HEK293T (cell line): ENCODE results near the gene CCNL2.

Experiments
- CTCF ChIA-PET: fragments of 350-600 bp; formaldehyde crosslinking; extraction: SDS; loops from one replicate; lab custom pipeline; 2021; ENCODE audit warnings: antibody characterized with exemption, inconsistent platforms; lab: Yijun Ruan, JAX
- POLR2A ChIA-PET: fragments of 350-600 bp; formaldehyde crosslinking; extraction: SDS; loops from one replicate; lab custom pipeline; 2020; ENCODE audit warnings: antibody characterized with exemption, inconsistent platforms; lab: Yijun Ruan, JAX
- DNase-seq: peaks from one replicate; pipeline ENCODE4 v3.0.0; 2012; ENCODE audit warnings: mixed read lengths; ENCODE audit errors: extremely low spot score
- ARNT ChIP-seq: fragments of 450-650 bp; IDR thresholded peaks from 2 replicates; pipeline ENCODE4 v1.6.1; 2017; ENCODE audit warnings: mild to moderate bottlenecking
- BHLHE40 ChIP-seq: fragments of 450-650 bp; IDR thresholded peaks from 2 replicates; pipeline ENCODE4 v1.6.1; 2016; ENCODE audit warnings: mild to moderate bottlenecking, moderate library complexity, borderline replicate concordance
- CTBP1 ChIP-seq: fragments of 450-650 bp; IDR thresholded peaks from 2 replicates; pipeline ENCODE4 v1.6.1; 2016; ENCODE audit warnings: borderline replicate concordance
- ELF4 ChIP-seq: fragments of 450-650 bp; IDR thresholded peaks from 2 replicates; pipeline ENCODE4 v1.6.1; 2017; ENCODE audit warnings: antibody characterized with exemption
- FOXA1 ChIP-seq: fragments of 450-650 bp; IDR thresholded peaks from 2 replicates; pipeline ENCODE4 v1.6.1; 2016; ENCODE audit warnings: mild to moderate bottlenecking
- FOXK2 ChIP-seq: fragments of 450-650 bp; IDR thresholded peaks from 2 replicates; pipeline ENCODE4 v1.6.1; 2016; ENCODE audit warnings: mild to moderate bottlenecking
- FOXM1 ChIP-seq: fragments of 450-650 bp; IDR thresholded peaks from 2 replicates; pipeline ENCODE4 v1.6.1; 2017; ENCODE audit warnings: mild to moderate bottlenecking, borderline replicate concordance
- HDGF ChIP-seq: fragments of 450-650 bp; IDR thresholded peaks from 2 replicates; pipeline ENCODE4 v1.6.1; 2017; ENCODE audit warnings: antibody characterized with exemption, borderline replicate concordance
- L3MBTL2 ChIP-seq: fragments of 450-650 bp; conservative IDR thresholded peaks from 2 replicates; pipeline ENCODE4 v1.6.1; 2016; ENCODE audit warnings: mild to moderate bottlenecking
- LEF1 ChIP-seq: fragments of 450-650 bp; IDR thresholded peaks from 2 replicates; pipeline ENCODE4 v1.6.1; 2017; ENCODE audit warnings: mild to moderate bottlenecking, borderline replicate concordance
- NFRKB ChIP-seq: fragments of 450-650 bp; IDR thresholded peaks from 2 replicates; pipeline ENCODE4 v1.6.1; 2016; ENCODE audit warnings: mild to moderate bottlenecking, moderate library complexity
- PKNOX1 ChIP-seq: fragments of 450-650 bp; IDR thresholded peaks from 2 replicates; pipeline ENCODE4 v1.6.1; 2016
- SP1 ChIP-seq: fragments of 450-650 bp; IDR thresholded peaks from 2 replicates; pipeline ENCODE4 v1.6.1; 2017
- SUZ12 ChIP-seq: fragments of 450-650 bp; IDR thresholded peaks from 2 replicates; pipeline ENCODE4 v1.6.1; 2016; ENCODE audit warnings: mild to moderate bottlenecking
- TARDBP ChIP-seq: fragments of 450-650 bp; IDR thresholded peaks from 2 replicates; pipeline ENCODE4 v1.6.1; 2016
- ZNF384 ChIP-seq: fragments of 450-650 bp; IDR thresholded peaks from 2 replicates; pipeline ENCODE4 v1.6.1; 2016

The CCNL2 gene

GRCh38 chr1:1425426-1425752, 26.3 kb upstream of the CCNL2 start:
- POLR2A ChIA-PET = interaction anchor here (1.0 to 1.3 kb wide), 2 partner anchors 12 to 18 kb away, joined by 3 to 6 read pairs; partner anchors contain the start of gene MRPL20
- no peak for TF ChIP-seq ZNF384
- TF ChIP-seq SUZ12 = no peak
- no peak for TF ChIP-seq FOXM1
- TF ChIP-seq FOXK2 = no peak
- TF ChIP-seq PKNOX1 = no peak
- CTCF ChIA-PET = interaction anchor here (0.6 kb wide), 1 partner anchor 9 kb away, joined by 3 read pairs; no protein-coding TSS in a partner anchor
- no peak for DNase-seq

- ChIA-PET POLR2A (interaction anchor here (1.0 to 1.3 kb wide), 3 partner anchors 13 to 17 kb away, joined by 3 to 7 read pairs (median 3); no protein-coding TSS in a partner anchor), CTCF (no interaction called here)
- TF ChIP-seq PKNOX1 = peak; percentile 37; the same call in 1 of the 2 replicates
- TF ChIP-seq SUZ12 = no peak
- DNase-seq = no peak
Measured at GRCh38 chr1:1424707-1425106, 25.6 kb upstream of the CCNL2 start.

GRCh38 chr1:1423245-1423597, 24.1 kb upstream of the CCNL2 start:
- CTCF ChIA-PET = no interaction called here
- no peak for DNase-seq
- POLR2A ChIA-PET = no interaction called here
- TF ChIP-seq HDGF = no peak
- TF ChIP-seq L3MBTL2 = no peak
- TF ChIP-seq FOXA1 = no peak
- no peak for TF ChIP-seq ZNF384
- TF ChIP-seq CTBP1 = no peak
- TF ChIP-seq TARDBP = no peak
- no peak for TF ChIP-seq ARNT
- TF ChIP-seq FOXK2 = no peak
- TF ChIP-seq BHLHE40 = no peak
- TF ChIP-seq SUZ12 = no peak
- TF ChIP-seq SP1 = no peak
- TF ChIP-seq LEF1 = no peak
- TF ChIP-seq ELF4 = no peak

GRCh38 chr1:1422465-1423244, 23.5 kb upstream of the CCNL2 start:
- TF ChIP-seq BHLHE40 (no peak), SP1 (no peak), HDGF (no peak), NFRKB (no peak)
- DNase-seq = no peak
- POLR2A ChIA-PET = interaction anchor here (1.1 kb wide), 1 partner anchor 23 kb away, joined by 3 read pairs; the partner anchor contains the start of gene CCNL2
- CTCF ChIA-PET = no interaction called here

GRCh38 chr1:1421907-1422464, 22.9 kb upstream of the CCNL2 start:
- POLR2A ChIA-PET = interaction anchor here (1.1 kb wide), 1 partner anchor 23 kb away, joined by 3 read pairs; the partner anchor contains the start of gene CCNL2
- no peak for DNase-seq
- CTCF ChIA-PET = no interaction called here
- no peak for TF ChIP-seq ARNT
- no peak for TF ChIP-seq SUZ12

- TF ChIP-seq NFRKB (no peak), ARNT (no peak), FOXM1 (no peak), LEF1 (no peak), TARDBP (no peak), BHLHE40 (no peak), FOXK2 (no peak), FOXA1 (no peak), CTBP1 (no peak), ELF4 (no peak), HDGF (no peak), SUZ12 (no peak), PKNOX1 (no peak), SP1 (no peak), ZNF384 (no peak), L3MBTL2 (no peak)
- CTCF ChIA-PET = no interaction called here
- POLR2A ChIA-PET = interaction anchor here (1.1 kb wide), 2 partner anchors 14 to 22 kb away, joined by 3 to 5 read pairs; partner anchors contain the start of gene CCNL2
- no peak for DNase-seq
Measured at GRCh38 chr1:1421147-1421906, 22.2 kb upstream of the CCNL2 start, which contains the start of gene ANKRD65. Gene ANKRD65 (minus strand): TSS chr1:1421276. CDS start chr1:1421005, 271 bp downstream.
